Heart right ventricle (tissue), 16 donors: Measurements from ENCODE around the gene NEO1. TPM values are rescaled to one million over a fixed set of nuclear protein-coding genes. Genes with fewer than 3 reads are reported as not detected.

Experiments used
- ATAC-seq, 8 donors: fragments of 200-7000 bp; cut with Tn5 transposase; one replicate each; pipeline ENCODE4 v1.9.1; 2020; ENCODE audit warnings: mild to moderate bottlenecking in 8 of 8, moderate library complexity in 8 of 8, moderate number of reproducible peaks in 1 of 8
- DNase-seq, 2 donors: peaks; one replicate each; pipeline ENCODE4 v3.0.0-alpha.2; 2020
- H3K27ac ChIP-seq, 10 donors: fragments of 200-600 bp; sonication (generic) in 2 of 10; one replicate each; pipeline versions ENCODE4 v1.5.0 to v1.8.0; 2020 to 2022; ENCODE audit warnings: mild to moderate bottlenecking in 3 of 10
- H3K27me3 ChIP-seq, 7 donors: fragments of 200-600 bp; one replicate each; pipeline ENCODE4 v1.8.0; 2021 to 2022; ENCODE audit warnings: mild to moderate bottlenecking in 2 of 7
- H3K36me3 ChIP-seq, 9 donors: fragments of 200-600 bp; sonication (generic) in 1 of 9; one replicate each; pipeline versions ENCODE4 v1.5.0 to v1.8.0; 2020 to 2022; ENCODE audit warnings: mild to moderate bottlenecking in 2 of 9
- H3K4me1 ChIP-seq, 9 donors: fragments of 200-600 bp; sonication (generic) in 1 of 9; one replicate each; pipeline versions ENCODE4 v1.5.0 to v1.8.0; 2020 to 2022; ENCODE audit warnings: mild to moderate bottlenecking in 4 of 9
- H3K4me3 ChIP-seq, 10 donors: fragments of 200-600 bp; sonication (generic) in 2 of 10; one replicate each; pipeline versions ENCODE4 v1.5.0 to v1.8.0; 2020 to 2022; ENCODE audit warnings: mild to moderate bottlenecking in 7 of 10, moderate library complexity in 2 of 10
- H3K9me3 ChIP-seq, 11 donors: fragments of 200-600 bp in 10 of 11; sonication (generic) in 2 of 11; one replicate each; pipeline versions ENCODE4 v1.5.0 to v1.8.0; 2013 to 2022; ENCODE audit warnings: mild to moderate bottlenecking in 2 of 11, control low read depth in 1 of 11, moderate library complexity in 1 of 11
- CTCF ChIP-seq, 9 donors: fragments of 200-600 bp; sonication (generic) in 2 of 9; IDR thresholded peaks; one replicate each; pipeline versions ENCODE4 v1.5.0 to v1.8.0; 2021 to 2022; ENCODE audit warnings: antibody characterized with exemption in 9 of 9, mild to moderate bottlenecking in 5 of 9, moderate library complexity in 1 of 9
- whole genome bisulfite sequencing, 2 donors: extraction: QIAGEN DNeasy Blood & Tissue Kit; methylation state at CpG; one replicate each; pipeline ENCODE4 v1.1.7; 2013; ENCODE audit warnings: inconsistent platforms in 1 of 2; 5-methylcytosine and 5-hydroxymethylcytosine counted together
- intact Hi-C, 10 donors: fragments of 100-400 bp; cut with DNase I; formaldehyde crosslinking; loops; one replicate each; pipeline versions ENCODE4 v1.11.1 to v1.14.2; 2022
- polyA plus RNA-seq, 2 donors: library from polyadenylated mRNA; stranded (reverse); fragments of 200-250 nt; gene quantifications; one replicate each; pipeline ENCODE4 v1.2.3, GENCODE V29; 2013
- total RNA-seq, 10 donors: library from RNA; stranded (reverse); fragmentation: NEBNext Ultra II Directional in 3 of 10; extraction: Animal tissue kit (Norgen Biotek cat#: 25700) in 3 of 10; gene quantifications; one replicate each; pipeline versions ENCODE4 v1.2.1 to v1.2.4, GENCODE V29; 2021 to 2023
- donor health status: Arrhythmogenic right ventricular cardiomyopathy.
- donor health status: ischemic (EF 13 %, LVEDD 7.1; RV severe dilation, severe dysfunction).
- donor health status: healthy with polysubstance abuse.
- donor health status: DM: no; HTN: yes; CAD: no.
- donor health status: DM: no; HTN: no; CAD: no.
- donor health status: ischemic (EF 25% LVEDD 6.9; RV normal size, moderate dysfunction).
- donor health status: ischemic (EF 25% LVEDD 5.7; RV mildly dilated, moderate dysfunction).
- donor health status: healthy.
- donor health status: DM: yes; HTN: yes; CAD: no.
- donor health status: Ischemic cardiomyopathy.
- donor health status: ischemic (EF 35%, LVEDD 5.7; RV mildly dilated, moderate dysfunction).
- donor health status: nonischemic (EF 11% LVEDD 7.7; RV severe dilation, severe dysfunction).
- donor health status: DM: yes; HTN: yes; CAD: no.
- donor health status: PGD.
- donor health status: ischemic (EF 29% LVEDD 5.4; RV normal size, mild dysfunction).
- donor health status: nonischemic (EF 23%, LVEDD 6.1; RV moderate dilation, normal function).

NEO1 gene
- total and polyA plus RNA-seq, 12 donors = 3.4 to 16.9 (median 11.6) TPM

GRCh38 chr15:73074241-73074640 is 22.0 kb downstream of the NEO1 start:
- peaks cover 0 to 68% (median 24%) of the 10 kb centered on the region in 7 donors for H3K27me3 ChIP-seq
- no peak overlapping the region for H3K4me3 ChIP-seq
- no peaks in the 10 kb centered on the region for H3K36me3 ChIP-seq
- peaks cover 0 to 23% (median 6%) of the 10 kb centered on the region in 9 donors for H3K4me1 ChIP-seq
- WGBS, 2 donors = 73 to 77% methylated on average over 4 of the region's 4 CpGs
- no peak overlapping the region for H3K27ac ChIP-seq
- TF ChIP-seq CTCF (IDR thresholded peaks at IDR 0.05) = no peak
- no peak for DNase-seq
- intact Hi-C loops = loop anchor here in 1 of 10 donors (10.0 kb wide), 1 partner anchor 349 kb away; no protein-coding TSS in a partner anchor
- no peak for ATAC-seq
- H3K9me3 ChIP-seq = no peaks in the 10 kb centered on the region

- peaks cover 0 to 32% (median 14%) of the 10 kb centered on the region in 9 donors for H3K4me1 ChIP-seq
Measured at GRCh38 chr15:73075160-73075859, 23.0 kb downstream of the NEO1 start.

GRCh38 chr15:73078291-73078690 is 26.0 kb downstream of the NEO1 start:
- H3K27me3 ChIP-seq = peaks cover 0 to 36% (median 20%) of the 10 kb centered on the region in 7 donors
- intact Hi-C loops = loop anchor here in 1 of 10 donors (10.0 kb wide), 1 partner anchor 353 kb away; no protein-coding TSS in a partner anchor
- no peak for ATAC-seq
- no peak for TF ChIP-seq CTCF (IDR thresholded peaks at IDR 0.05)
- WGBS, 2 donors = 81 to 87% methylated on average over 4 of the region's 4 CpGs
- H3K4me3 ChIP-seq = no peak overlapping the region
- H3K27ac ChIP-seq = no peak overlapping the region
- no peaks in the 10 kb centered on the region for H3K9me3 ChIP-seq
- peaks cover 0 to 32% (median 14%) of the 10 kb centered on the region in 9 donors for H3K4me1 ChIP-seq
- DNase-seq = no peak
- H3K36me3 ChIP-seq = no peaks in the 10 kb centered on the region

More at GRCh38 chr15:73075160-73075859, 23.0 kb downstream of the NEO1 start:
- Histone ChIP-seq H3K36me3 (no peaks in the 10 kb centered on the region), H3K9me3 (no peaks in the 10 kb centered on the region), H3K27me3 (peaks cover 0 to 62% (median 24%) of the 10 kb centered on the region in 7 donors), H3K27ac (no peak overlapping the region), H3K4me3 (no peak overlapping the region)
- ATAC-seq (no peak), DNase-seq (no peak)
- intact Hi-C loops = loop anchor here in 1 of 10 donors (10.0 kb wide), 1 partner anchor 351 kb away; no protein-coding TSS in a partner anchor
- 69 to 75% methylated on average over 4 of the region's 4 CpGs for WGBS, 2 donors
- no peak for TF ChIP-seq CTCF (IDR thresholded peaks at IDR 0.05)

GRCh38 chr15:73078722-73079121 is 26.5 kb downstream of the NEO1 start:
- DNase-seq (no peak), ATAC-seq (no peak)
- Histone ChIP-seq H3K36me3 (no peaks in the 10 kb centered on the region), H3K27ac (no peak overlapping the region), H3K27me3 (peaks cover 0 to 33% (median 20%) of the 10 kb centered on the region in 7 donors), H3K4me1 (peaks cover 0 to 32% (median 14%) of the 10 kb centered on the region in 9 donors), H3K9me3 (no peaks in the 10 kb centered on the region), H3K4me3 (no peak overlapping the region)
- 68 to 78% methylated on average over 2 of the region's 2 CpGs for WGBS, 2 donors
- intact Hi-C loops = loop anchor here in 1 of 10 donors (10.0 kb wide), 1 partner anchor 354 kb away; no protein-coding TSS in a partner anchor
- TF ChIP-seq CTCF (IDR thresholded peaks at IDR 0.05) = no peak
